ENCODE data around the gene RECQL5. TPM values are rescaled to one million over a fixed set of nuclear protein-coding genes. Genes with fewer than 3 reads are reported as not detected.
A peak's percentile ranks its signal among the peaks of the same experiment; 100 is the strongest.

Gene RECQL5
- 10 to 100 TPM; 54.3 TPM for total RNA-seq
- 40.1 TPM for polyA plus RNA-seq (2013, experiment 1 of 2)
- 32.4 TPM for polyA plus RNA-seq (2013, experiment 2 of 2)
- long read RNA-seq, experiment 1, partial matches to known transcripts, result 0 of 3 reads
- long read RNA-seq, experiment 1, other reads (novel, unspliced or antisense), result 3 of 3 reads
- long read RNA-seq, experiment 2, transcript RECQL5-201 (20 exons, 3,704 nt), result major isoform, 14 of 54 reads
- long read RNA-seq, experiment 2, partial matches to known transcripts, result 18 of 54 reads
- long read RNA-seq, experiment 2, other reads (novel, unspliced or antisense), result 20 of 54 reads
- long read RNA-seq, experiment 3, transcript RECQL5-201 (20 exons, 3,704 nt), result major isoform, 66 of 166 reads
- long read RNA-seq, experiment 3, partial matches to known transcripts, result 30 of 166 reads
- long read RNA-seq, experiment 3, other reads (novel, unspliced or antisense), result 63 of 166 reads
- long read RNA-seq, experiment 4, result 0 reads

- Mint-ChIP-seq H3K36me3 (ENCODE audit: low read depth) (peaks cover 50% of the 10 kb centered on the region), H3K27me3 (ENCODE audit: insufficient read depth) (no peaks in the 10 kb centered on the region), H3K4me3 (no peak within 1 kb of the TSS), H3K27ac (no peak within 1 kb of the TSS), H3K9me3 (no peaks in the 10 kb centered on the region), H3K4me1 (peaks cover 7% of the 10 kb centered on the region)
- TF ChIP-seq CTCF (conservative IDR thresholded peaks at IDR 0.05), result no peak
- peak; percentile 100 for DNase-seq
- peak within 1 kb of the TSS; percentile 99 for H3K4me3 ChIP-seq (ENCODE audit: low read length)
- peak within 1 kb of the TSS; percentile 96 for H3K9ac ChIP-seq (ENCODE audit: extremely low read depth, low read length, poor library complexity, severe bottlenecking)
- peak within 1 kb of the TSS; percentile 77 for H3K27ac ChIP-seq (ENCODE audit: low read depth, low read length)
- WGBS, 2 experiments (ENCODE audit: insufficient coverage in 1 of 2, insufficient read length in 1 of 2), result 0% methylated on average over 15 to 55 of the region's 55 CpGs
- H3K9me3 ChIP-seq (ENCODE audit: control insufficient read depth, low read length), result no peaks in the 10 kb centered on the region
- H3K27me3 ChIP-seq (ENCODE audit: control insufficient read depth, insufficient read depth, low read length, poor library complexity, severe bottlenecking), result no peaks in the 10 kb centered on the region
- no peaks in the 10 kb centered on the region for H3K4me1 ChIP-seq (ENCODE audit: control insufficient read depth, insufficient read depth, low read length)
- H3K36me3 ChIP-seq (ENCODE audit: control insufficient read depth, insufficient read depth, low read length), result peaks cover 61% of the 10 kb centered on the region
Observed at GRCh38 chr17:75666959-75667790, at the start of gene RECQL5, which contains the start of gene SAP30BP. Gene RECQL5 (minus strand): TSS chr17:75667154. CDS start chr17:75666557, 597 bp downstream. Gene SAP30BP (plus strand): TSS chr17:75667338. CDS start chr17:75667373, 35 bp downstream.

- WGBS, 2 experiments (ENCODE audit: insufficient coverage in 1 of 2, insufficient read length in 1 of 2), result 83 to 100% methylated on average over 1 of the region's 2 CpGs
- H3K36me3 Mint-ChIP-seq (ENCODE audit: low read depth), result peaks cover 9% of the 10 kb centered on the region
Observed at GRCh38 chr17:75712446-75712845, 45.5 kb upstream of the RECQL5 start.

More at GRCh38 chr17:75712446-75712845, 45.5 kb upstream of the RECQL5 start:
- H3K27me3 ChIP-seq (ENCODE audit: control insufficient read depth, insufficient read depth, low read length, poor library complexity, severe bottlenecking), result no peaks in the 10 kb centered on the region
- DNase-seq, result no peak
- H3K9me3 ChIP-seq (ENCODE audit: control insufficient read depth, low read length), result no peaks in the 10 kb centered on the region
- peaks cover 2% of the 10 kb centered on the region for H3K27me3 Mint-ChIP-seq (ENCODE audit: insufficient read depth)
- TF ChIP-seq CTCF (conservative IDR thresholded peaks at IDR 0.05), result no peak
- H3K4me1 ChIP-seq (ENCODE audit: control insufficient read depth, insufficient read depth, low read length), result no peaks in the 10 kb centered on the region
- H3K27ac ChIP-seq (ENCODE audit: low read depth, low read length), result no peak overlapping the region
- H3K4me3 Mint-ChIP-seq, result no peak overlapping the region
- no peaks in the 10 kb centered on the region for H3K4me1 Mint-ChIP-seq
- no peak overlapping the region for H3K27ac Mint-ChIP-seq
- peaks cover 5% of the 10 kb centered on the region for H3K36me3 ChIP-seq (ENCODE audit: control insufficient read depth, insufficient read depth, low read length)
- no peaks in the 10 kb centered on the region for H3K9me3 Mint-ChIP-seq
- no peak overlapping the region for H3K4me3 ChIP-seq (ENCODE audit: low read length)
- no peak overlapping the region for H3K9ac ChIP-seq (ENCODE audit: extremely low read depth, low read length, poor library complexity, severe bottlenecking)
